MM.1S (cell line): ENCODE measurements around the gene COPZ2.

Experiments
- DNase-seq: peaks from one replicate; pipeline ENCODE4 v3.0.0-alpha.2; 2015
- H2AFZ ChIP-seq: fragments of 300-600 bp; sonication (generic); 2 replicates; pipeline ENCODE4 v1.6.0; 2016; ENCODE audit warnings: antibody characterized with exemption, low read length
- H3F3A ChIP-seq: fragments of 300-600 bp; sonication (generic); 2 replicates; pipeline ENCODE4 v1.6.1; 2016; ENCODE audit warnings: mild to moderate bottlenecking, antibody characterized with exemption, low read length, moderate library complexity, mixed read lengths; ENCODE audit not compliant: insufficient read depth
- H3K27ac ChIP-seq: fragments of 300-600 bp; sonication (generic); 2 replicates; pipeline ENCODE4 v1.5.1; 2016; ENCODE audit warnings: mild to moderate bottlenecking, low read length
- H3K27me3 ChIP-seq: fragments of 300-600 bp; sonication (generic); replicated peaks from 2 replicates; pipeline ENCODE4 v1.6.0; 2016; ENCODE audit warnings: low read length; ENCODE audit not compliant: insufficient read depth
- H3K36me3 ChIP-seq: fragments of 300-600 bp; sonication (generic); replicated peaks from 2 replicates; pipeline ENCODE4 v1.6.1; 2016; ENCODE audit warnings: mild to moderate bottlenecking, low read length, mixed read lengths; ENCODE audit not compliant: insufficient read depth
- H3K4me1 ChIP-seq: fragments of 300-600 bp; sonication (generic); 2 replicates; pipeline ENCODE4 v1.6.1; 2016; ENCODE audit warnings: low read length, mixed read lengths
- H3K4me2 ChIP-seq: fragments of 300-600 bp; sonication (generic); 2 replicates; pipeline ENCODE4 v1.6.0; 2016; ENCODE audit warnings: low read depth, low read length
- H3K4me3 ChIP-seq: fragments of 300-600 bp; sonication (generic); 2 replicates; pipeline ENCODE4 v1.5.1; 2016; ENCODE audit warnings: low read length, mixed read lengths
- H3K79me2 ChIP-seq: fragments of 300-600 bp; sonication (generic); 2 replicates; pipeline ENCODE4 v1.6.1; 2016; ENCODE audit warnings: mixed run types, low read length, mixed read lengths
- H3K9ac ChIP-seq: fragments of 300-600 bp; sonication (generic); 2 replicates; pipeline ENCODE4 v1.6.1; 2016; ENCODE audit warnings: low read length, mixed read lengths
- H3K9me2 ChIP-seq: fragments of 300-600 bp; sonication (generic); replicated peaks from 2 replicates; pipeline ENCODE4 v1.6.1; 2016; ENCODE audit warnings: mild to moderate bottlenecking, low read length, mixed read lengths; ENCODE audit not compliant: insufficient read depth
- H3K9me3 ChIP-seq: fragments of 300-600 bp; sonication (generic); replicated peaks from 2 replicates; pipeline ENCODE4 v1.6.1; 2016; ENCODE audit warnings: mild to moderate bottlenecking, low read length, mixed read lengths; ENCODE audit not compliant: insufficient read depth
- H4K20me1 ChIP-seq: fragments of 300-600 bp; sonication (generic); 2 replicates; pipeline ENCODE4 v1.6.1; 2016; ENCODE audit warnings: mild to moderate bottlenecking, low read length, moderate library complexity, mixed read lengths; ENCODE audit not compliant: insufficient read depth
- CTCF ChIP-seq: fragments of 300-600 bp; sonication (generic); IDR thresholded peaks from 2 replicates; pipeline ENCODE4 v1.5.1; 2016; ENCODE audit warnings: antibody characterized with exemption, low read length, mixed read lengths
- EZH2 ChIP-seq: fragments of 300-600 bp; sonication (generic); optimal IDR thresholded peaks from 2 replicates; pipeline ENCODE3; 2017; ENCODE audit warnings: low read depth, mild to moderate bottlenecking, antibody characterized with exemption, low read length, mixed read lengths
- EZH2phosphoT487 ChIP-seq: fragments of 300-600 bp; sonication (generic); IDR thresholded peaks from 2 replicates; pipeline ENCODE4 v1.6.1; 2018; ENCODE audit warnings: antibody characterized with exemption, low read length

The COPZ2 gene

DNA sequence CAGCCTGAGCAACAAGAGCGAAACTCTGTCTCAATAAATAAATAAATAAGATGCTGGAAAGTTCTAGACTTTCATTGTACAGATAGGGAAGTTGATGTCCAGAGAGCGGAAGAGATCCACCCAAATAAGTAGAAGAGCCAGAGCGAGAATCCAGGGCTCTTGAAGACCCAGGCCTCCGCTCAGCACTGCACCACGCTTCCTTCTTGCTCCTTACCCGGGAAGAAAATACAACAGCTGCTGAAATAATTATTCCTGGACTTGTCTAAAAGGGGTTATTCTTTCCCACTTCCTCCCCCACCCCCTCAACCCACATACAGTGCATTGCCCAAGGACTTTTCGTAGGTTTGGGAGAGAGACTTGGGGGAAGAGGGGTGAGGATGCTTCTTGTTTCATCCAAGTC is 40.0 kb downstream of the COPZ2 start:
- H3K4me1 ChIP-seq, result 0 out of 2 replicates have a peak, but pooled peaks cover 4% of the 10 kb centered on the region
- no peak overlapping the region for H3K27ac ChIP-seq
- H2AFZ ChIP-seq, result no peak overlapping the region
- H4K20me1 ChIP-seq, result no peaks in the 10 kb centered on the region
- no peak overlapping the region for H3K4me3 ChIP-seq
- TF ChIP-seq EZH2phosphoT487, result no peak
- TF ChIP-seq EZH2, result no peak
- no peak for TF ChIP-seq CTCF
- no peaks in the 10 kb centered on the region for H3K36me3 ChIP-seq
- no peaks in the 10 kb centered on the region for H3K9me3 ChIP-seq
- DNase-seq, result no peak
- H3K9ac ChIP-seq, result no peak overlapping the region
- H3K79me2 ChIP-seq, result no peaks in the 10 kb centered on the region
- H3F3A ChIP-seq, result no peaks in the 10 kb centered on the region
- no peaks in the 10 kb centered on the region for H3K9me2 ChIP-seq
- no peak overlapping the region for H3K4me2 ChIP-seq
- H3K27me3 ChIP-seq, result no peaks in the 10 kb centered on the region

GRCh38 chr17:47996201-47996600 is 41.4 kb downstream of the COPZ2 start:
- TF ChIP-seq EZH2 (no peak), EZH2phosphoT487 (no peak), CTCF (no peak)
- no peaks in the 10 kb centered on the region for H3K27me3 ChIP-seq
- no peak for DNase-seq
- no peaks in the 10 kb centered on the region for H4K20me1 ChIP-seq
- H3K9me3 ChIP-seq, result no peaks in the 10 kb centered on the region
- no peak overlapping the region for H3K4me2 ChIP-seq
- no peaks in the 10 kb centered on the region for H3K79me2 ChIP-seq
- H3K4me1 ChIP-seq, result no peaks in the 10 kb centered on the region
- H3K4me3 ChIP-seq, result no peak overlapping the region
- H3F3A ChIP-seq, result no peaks in the 10 kb centered on the region
- H3K9me2 ChIP-seq, result no peaks in the 10 kb centered on the region
- H3K9ac ChIP-seq, result no peak overlapping the region
- no peak overlapping the region for H2AFZ ChIP-seq
- no peak overlapping the region for H3K27ac ChIP-seq
- H3K36me3 ChIP-seq, result no peaks in the 10 kb centered on the region

DNA sequence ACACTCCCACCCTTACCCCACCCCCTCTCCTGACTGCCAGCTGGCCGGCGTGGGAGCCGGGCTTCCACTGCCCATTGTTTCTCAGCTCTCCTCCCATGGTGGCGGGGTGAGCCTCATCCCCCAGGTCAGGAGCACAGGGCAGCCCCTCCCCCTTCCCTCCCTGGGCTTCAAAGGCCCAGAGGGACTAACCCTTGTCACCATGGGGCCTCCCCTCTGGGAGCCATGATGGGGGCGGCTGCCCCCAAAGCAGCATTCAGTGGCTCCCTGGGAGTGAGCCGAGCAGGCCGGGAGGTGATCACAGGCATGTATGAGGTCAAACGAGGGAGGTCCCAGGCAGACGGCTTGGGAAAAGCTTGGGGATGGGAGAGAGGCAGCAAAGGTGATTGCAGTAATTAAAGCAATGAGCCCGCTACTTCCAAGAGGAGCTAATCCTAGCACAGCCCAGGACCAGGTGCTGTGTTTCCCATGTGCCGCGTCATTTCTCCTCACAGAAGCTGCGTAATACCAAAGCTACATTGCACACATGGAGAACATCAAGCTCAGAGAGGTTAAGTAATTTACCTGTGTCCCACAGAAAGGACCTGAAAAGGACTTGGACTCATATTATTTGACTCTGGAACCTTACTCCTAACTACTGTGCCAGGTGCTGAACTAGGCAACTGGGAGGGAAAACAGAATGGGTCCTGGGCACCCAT is 42.2 kb downstream of the COPZ2 start:
- Histone ChIP-seq H3K27ac (no peak overlapping the region), H3K27me3 (no peaks in the 10 kb centered on the region), H3K9me3 (no peaks in the 10 kb centered on the region), H3K36me3 (no peaks in the 10 kb centered on the region), H3K79me2 (no peaks in the 10 kb centered on the region), H3K4me2 (no peak overlapping the region), H3K9ac (no peak overlapping the region), H3K4me1 (peaks cover 6% of the 10 kb centered on the region; the same call in 1 of the 2 replicates), H3F3A (no peaks in the 10 kb centered on the region), H3K9me2 (no peaks in the 10 kb centered on the region), H3K4me3 (no peak overlapping the region), H4K20me1 (no peaks in the 10 kb centered on the region), H2AFZ (no peak overlapping the region)
- TF ChIP-seq EZH2, result no peak
- TF ChIP-seq CTCF, result no peak
- no peak for TF ChIP-seq EZH2phosphoT487
- no peak for DNase-seq
